Epithelial cell of proximal tubule (primary cell): ENCODE data around the gene FBXL3. TPM values are rescaled to one million over a fixed set of nuclear protein-coding genes. Genes with fewer than 3 reads are reported as not detected.

Experiments
- DNase-seq: peaks from one replicate; pipeline ENCODE4 v3.0.0-alpha.2; 2011; ENCODE audit warnings: low read depth
- H3K4me3 ChIP-seq: 2 replicates; pipeline ENCODE4 v1.5.1; 2011; ENCODE audit warnings: low read depth, mild to moderate bottlenecking, low read length
- total RNA-seq: library from RNA; depleted of rRNA; stranded (reverse); fragments of >200 nt; gene quantifications from 2 replicates; pipeline ENCODE4 v1.2.3, GENCODE V29; 2015
- TF ChIP-seq, protein P1 (sequence below): conservative IDR thresholded peaks from 2 replicates; pipeline ENCODE4 v1.5.1; 2012; ENCODE audit warnings: low read depth, mild to moderate bottlenecking, low read length

Gene FBXL3
- total RNA-seq, 1 donor from 2014 or later: 32.2 TPM

DNA sequence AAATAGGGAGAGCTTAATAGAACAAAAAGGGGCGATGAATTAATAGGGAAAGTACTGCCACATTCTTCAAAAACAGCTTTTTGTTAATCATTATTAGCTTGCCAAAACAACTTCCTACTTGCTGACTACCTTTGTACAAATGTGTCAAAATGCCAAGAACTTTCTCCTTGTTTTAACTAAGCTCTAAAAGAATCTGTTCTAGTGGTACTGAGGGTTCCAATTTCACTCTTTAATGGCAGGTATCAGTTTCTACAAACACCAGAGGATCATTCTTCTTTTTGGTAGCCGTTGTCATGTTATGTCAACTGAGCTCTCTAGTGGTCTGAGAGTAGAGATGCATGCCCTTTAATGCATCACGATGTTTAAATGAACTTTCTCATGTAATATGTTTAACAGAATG, 29.4 kb upstream of the FBXL3 start:
- TF ChIP-seq, protein P1, sequence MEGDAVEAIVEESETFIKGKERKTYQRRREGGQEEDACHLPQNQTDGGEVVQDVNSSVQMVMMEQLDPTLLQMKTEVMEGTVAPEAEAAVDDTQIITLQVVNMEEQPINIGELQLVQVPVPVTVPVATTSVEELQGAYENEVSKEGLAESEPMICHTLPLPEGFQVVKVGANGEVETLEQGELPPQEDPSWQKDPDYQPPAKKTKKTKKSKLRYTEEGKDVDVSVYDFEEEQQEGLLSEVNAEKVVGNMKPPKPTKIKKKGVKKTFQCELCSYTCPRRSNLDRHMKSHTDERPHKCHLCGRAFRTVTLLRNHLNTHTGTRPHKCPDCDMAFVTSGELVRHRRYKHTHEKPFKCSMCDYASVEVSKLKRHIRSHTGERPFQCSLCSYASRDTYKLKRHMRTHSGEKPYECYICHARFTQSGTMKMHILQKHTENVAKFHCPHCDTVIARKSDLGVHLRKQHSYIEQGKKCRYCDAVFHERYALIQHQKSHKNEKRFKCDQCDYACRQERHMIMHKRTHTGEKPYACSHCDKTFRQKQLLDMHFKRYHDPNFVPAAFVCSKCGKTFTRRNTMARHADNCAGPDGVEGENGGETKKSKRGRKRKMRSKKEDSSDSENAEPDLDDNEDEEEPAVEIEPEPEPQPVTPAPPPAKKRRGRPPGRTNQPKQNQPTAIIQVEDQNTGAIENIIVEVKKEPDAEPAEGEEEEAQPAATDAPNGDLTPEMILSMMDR: no peak
- no peak overlapping the region for H3K4me3 ChIP-seq
- DNase-seq: peak; percentile 30

DNA sequence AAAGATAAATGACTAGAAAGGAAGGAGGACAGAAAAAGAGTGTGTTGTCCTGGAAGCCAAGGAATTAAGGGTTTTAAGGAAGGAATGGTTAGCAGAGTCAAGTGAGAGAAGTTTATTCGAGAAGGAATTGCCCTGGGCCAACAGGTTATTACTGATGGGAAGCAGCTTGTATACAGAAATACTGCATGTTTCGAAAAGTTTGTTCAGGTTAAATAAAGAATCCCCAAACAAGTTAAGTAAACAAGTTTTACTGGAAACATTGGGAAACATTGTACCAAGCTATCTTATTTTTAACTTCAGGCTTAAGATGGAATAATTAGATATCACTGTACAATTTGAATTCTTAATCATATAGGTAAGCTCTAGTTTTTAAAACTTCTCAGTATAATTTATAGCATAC, 28.2 kb upstream of the FBXL3 start:
- no peak for DNase-seq
- TF ChIP-seq, protein P1: no peak
- no peak overlapping the region for H3K4me3 ChIP-seq

DNA sequence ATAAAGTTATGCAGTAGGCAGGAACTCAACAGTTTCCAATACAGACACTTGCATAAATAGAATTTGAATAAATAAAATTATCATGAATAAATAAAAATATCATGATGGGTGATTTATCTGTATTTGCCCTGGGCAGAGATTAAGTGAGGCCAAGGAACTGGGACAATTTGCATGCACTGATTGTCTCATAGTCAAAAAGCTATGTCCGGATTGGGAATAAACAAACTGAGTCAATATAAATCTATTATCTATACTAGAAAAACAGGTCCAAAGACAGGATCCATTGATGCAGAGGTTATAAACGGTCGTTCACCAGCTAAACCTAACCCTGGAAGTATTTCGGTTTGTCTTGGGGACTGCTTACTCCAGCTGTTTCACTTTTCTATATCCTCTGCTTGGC, 26.2 kb upstream of the FBXL3 start:
- TF ChIP-seq, protein P1: no peak
- no peak for DNase-seq
- H3K4me3 ChIP-seq: no peak overlapping the region

DNA sequence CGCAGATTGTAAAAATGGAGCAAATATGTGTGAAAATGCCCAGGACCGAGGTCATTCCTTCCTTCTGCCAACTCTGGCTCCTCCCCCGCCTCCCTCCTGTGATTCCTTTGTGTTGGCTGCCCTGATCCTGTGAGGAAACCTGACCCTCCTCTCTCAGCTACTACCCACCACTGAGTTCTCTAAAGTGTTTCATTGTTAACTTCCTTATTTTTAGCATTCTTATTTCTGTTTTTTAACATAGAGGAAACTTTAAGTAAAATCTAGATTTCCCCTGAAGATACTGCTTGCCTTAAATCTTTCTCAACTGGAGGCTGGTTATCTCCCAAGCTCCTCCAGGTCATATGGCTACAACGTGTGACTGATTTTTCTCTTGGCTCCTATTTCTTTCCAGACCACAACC, 21.7 kb upstream of the FBXL3 start:
- TF ChIP-seq, protein P1: no peak
- no peak for DNase-seq
- H3K4me3 ChIP-seq: no peak overlapping the region

DNA sequence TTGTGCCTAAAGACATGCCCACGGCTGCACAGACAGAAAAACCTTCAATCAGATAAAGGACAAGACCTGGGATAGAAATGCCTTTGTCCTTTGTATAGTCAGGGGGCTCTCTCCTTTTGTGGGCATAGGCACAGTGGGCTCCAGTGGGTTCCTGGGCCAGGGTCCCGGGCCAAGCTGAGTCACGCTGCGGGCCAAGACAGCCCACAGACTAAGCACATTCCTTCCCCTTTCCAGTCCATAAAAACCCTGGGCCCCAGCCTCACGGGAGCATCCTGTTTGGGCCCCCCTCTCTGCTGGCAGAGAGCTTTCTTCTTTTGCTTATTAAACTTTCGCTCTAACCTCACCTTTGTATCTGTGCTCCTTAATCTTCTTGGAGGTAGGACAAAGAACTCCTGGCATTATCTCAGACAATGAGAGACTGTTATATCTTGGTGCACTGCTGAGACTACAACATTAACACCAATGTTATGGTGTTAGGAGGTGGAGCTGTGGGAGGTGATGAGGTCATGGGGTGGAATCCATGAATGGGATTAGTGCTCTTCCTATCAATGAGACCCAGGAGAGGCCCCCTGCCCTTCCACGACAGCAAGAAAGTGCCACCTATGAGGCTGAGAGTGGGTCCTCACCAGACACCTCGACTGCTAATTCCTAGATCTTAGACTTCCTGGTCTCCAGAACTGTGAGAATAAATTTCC, 20.8 kb upstream of the FBXL3 start:
- H3K4me3 ChIP-seq: no peak overlapping the region
- no peak for DNase-seq
- TF ChIP-seq, protein P1: no peak

DNA sequence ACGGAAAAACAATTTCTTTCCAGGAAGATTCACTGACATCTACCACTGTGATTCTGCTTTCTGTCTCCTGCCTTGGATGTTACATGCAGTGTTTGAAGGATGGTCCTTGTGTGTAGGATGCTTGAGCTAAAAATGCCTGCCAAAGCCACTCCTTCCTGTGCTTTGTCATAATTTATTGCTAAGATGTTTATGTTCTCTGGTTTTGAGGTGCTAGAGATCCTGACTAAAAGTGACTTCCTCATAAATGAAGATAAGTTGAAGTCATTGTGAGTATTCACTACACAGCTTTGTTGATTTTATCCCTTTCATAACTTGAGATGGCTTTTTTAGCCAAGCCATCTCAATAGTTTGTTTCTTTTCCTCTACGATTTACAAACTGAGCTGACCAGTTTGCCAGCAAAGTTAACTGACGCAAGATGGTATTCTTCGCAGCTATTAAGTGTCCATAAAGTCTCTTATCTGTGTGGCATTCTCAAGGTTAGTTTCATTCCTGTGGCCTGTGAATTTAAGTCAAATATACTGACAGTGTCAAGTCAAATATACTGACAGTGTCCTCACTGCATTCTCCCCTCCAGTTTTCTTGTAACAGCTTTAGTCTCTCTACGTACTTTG, 15.7 kb upstream of the FBXL3 start:
- TF ChIP-seq, protein P1: no peak
- DNase-seq: no peak
- no peak overlapping the region for H3K4me3 ChIP-seq

DNA sequence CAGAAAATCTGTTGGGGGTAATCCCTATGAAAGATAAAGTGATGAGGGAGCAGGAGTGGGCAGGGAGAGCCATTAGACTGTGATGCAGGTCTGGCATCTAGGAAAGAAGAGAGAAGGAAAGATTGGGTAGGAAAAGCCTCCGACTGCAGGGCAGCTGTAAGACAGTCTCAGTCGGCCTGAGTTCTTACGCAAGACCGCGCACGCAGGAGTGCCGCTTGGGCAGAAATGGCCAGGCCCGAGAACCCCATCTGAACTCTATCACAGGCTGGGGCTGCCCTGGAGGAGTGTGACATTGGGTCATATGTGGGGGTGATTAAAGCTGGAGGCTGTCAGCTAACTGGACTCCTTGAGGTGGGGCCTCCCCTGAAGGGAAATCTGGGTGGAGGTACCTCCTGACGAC, 13.9 kb upstream of the FBXL3 start:
- DNase-seq: no peak
- H3K4me3 ChIP-seq: no peak overlapping the region
- TF ChIP-seq, protein P1: no peak
